ENCODE results near the gene ADGRL4.

- TF ChIP-seq CTCF (conservative IDR thresholded peaks at IDR 0.05; ENCODE audit: low read depth in 2 of 2) (no peak), EZH2 (IDR thresholded peaks at IDR 0.05; ENCODE audit: low read depth, unreplicated experiment) (no peak), REST (IDR thresholded peaks at IDR 0.05; ENCODE audit: unreplicated experiment) (no peak), POLR2AphosphoS5 (IDR thresholded peaks at IDR 0.05; ENCODE audit: low read depth) (no peak), CREB1 (CRISPR knock-in tag; IDR thresholded peaks at IDR 0.05; ENCODE audit: low read depth) (no peak)
Observed at GRCh38 chr1:78911956-78912880, 94.3 kb downstream of the ADGRL4 start.

All from GM23338 (cell line).